ENCODE measurements around the gene CBR3.

CBR3 gene

DNA sequence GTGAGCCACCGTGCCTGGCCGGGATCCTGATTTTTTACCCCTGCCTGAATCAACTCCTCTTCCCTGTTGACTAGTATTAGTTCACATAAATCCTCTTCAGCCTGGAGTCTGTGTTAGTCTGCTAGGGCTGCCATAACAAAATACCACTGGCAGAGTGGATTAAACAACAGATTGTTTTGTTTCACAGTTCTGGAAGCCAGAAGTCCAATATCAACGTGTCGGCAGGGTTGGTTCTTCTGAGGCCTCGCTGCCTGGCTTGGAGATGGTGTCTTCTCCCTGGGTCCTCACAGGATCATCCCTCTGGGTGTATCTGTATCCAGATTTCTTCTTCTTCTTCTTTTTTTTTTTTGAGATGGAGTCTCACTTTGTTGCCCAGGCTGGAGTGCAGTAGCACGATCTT is 39.9 kb downstream of the CBR3 start:
- TF ChIP-seq ZNF555 (tag by site-specific recombination; conservative IDR thresholded peaks at IDR 0.05) = no peak
- TF ChIP-seq ZNF664 (tag by site-specific recombination; IDR thresholded peaks at IDR 0.05) = peak; percentile 80
- TF ChIP-seq ZNF548 (tag by site-specific recombination; IDR thresholded peaks at IDR 0.05) = peak; percentile 50; the same call in 1 of the 2 replicates
- Histone ChIP-seq H3K27ac (ENCODE audit: extremely low read depth, low read depth, low read length) (no peak overlapping the region), H3K36me3 (ENCODE audit: control insufficient read depth in 2 of 2, insufficient read depth in 1 of 2, low read length in 2 of 2) (peaks cover 0 to 2% of the 10 kb centered on the region in 2 experiments; a peak in 1 of 3 replicates), H3K9me3 (ENCODE audit: control insufficient read depth, insufficient read depth, low read depth, low read length) (no peaks in the 10 kb centered on the region), H3K4me1 (ENCODE audit: control insufficient read depth, insufficient read depth, low read length) (no peaks in the 10 kb centered on the region), H3K4me3 (ENCODE audit: low read depth, low read length) (no peak overlapping the region)
- POLR2A ChIA-PET = no interaction called here
- CTCF ChIA-PET = no interaction called here

DNA sequence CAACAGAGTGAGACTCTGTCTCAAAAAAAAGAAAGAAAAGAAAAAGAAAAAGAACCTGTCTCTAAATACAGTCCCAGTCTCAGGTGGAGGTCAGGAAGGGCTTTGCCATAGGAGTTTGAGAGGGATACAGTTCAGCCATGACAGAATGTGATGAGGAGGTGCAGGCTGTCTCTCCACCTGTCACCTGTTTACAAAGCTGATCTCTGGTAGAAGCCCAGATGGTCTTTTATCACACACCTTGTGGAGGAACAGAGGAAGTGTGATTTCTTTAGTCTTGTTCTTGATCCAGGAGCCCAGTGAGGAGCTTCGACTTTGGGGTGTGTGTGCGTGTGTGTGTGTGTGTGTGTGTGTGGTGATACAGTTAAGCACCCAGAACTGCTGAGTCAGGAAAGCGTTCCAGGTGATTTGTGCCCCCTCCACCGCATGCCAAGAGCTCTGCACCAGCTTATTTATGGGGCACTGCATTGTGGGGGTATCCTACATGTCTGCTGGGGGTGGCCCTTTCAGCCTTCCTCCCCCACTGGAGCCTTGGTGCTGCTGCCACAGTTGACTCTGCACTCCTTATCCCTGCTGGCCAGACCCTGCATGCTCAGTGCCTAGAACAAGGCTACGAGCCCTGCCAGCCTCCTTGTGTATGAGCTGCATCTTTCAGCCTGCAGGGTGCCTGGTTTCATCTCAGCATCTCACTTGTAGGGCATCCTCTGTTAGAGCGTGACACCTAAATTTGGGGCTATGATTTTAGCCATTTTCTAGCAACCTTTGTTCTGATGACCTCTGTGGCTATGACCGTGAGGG is 41.1 kb downstream of the CBR3 start:
- H3K36me3 ChIP-seq (ENCODE audit: control insufficient read depth in 2 of 2, insufficient read depth in 1 of 2, low read length in 2 of 2) = no peaks in the 10 kb centered on the region
- H3K9me3 ChIP-seq (ENCODE audit: control insufficient read depth, insufficient read depth, low read depth, low read length) = no peaks in the 10 kb centered on the region
- no peak for TF ChIP-seq ZNF10 (tag by site-specific recombination; IDR thresholded peaks at IDR 0.05)
- TF ChIP-seq, protein P1, sequence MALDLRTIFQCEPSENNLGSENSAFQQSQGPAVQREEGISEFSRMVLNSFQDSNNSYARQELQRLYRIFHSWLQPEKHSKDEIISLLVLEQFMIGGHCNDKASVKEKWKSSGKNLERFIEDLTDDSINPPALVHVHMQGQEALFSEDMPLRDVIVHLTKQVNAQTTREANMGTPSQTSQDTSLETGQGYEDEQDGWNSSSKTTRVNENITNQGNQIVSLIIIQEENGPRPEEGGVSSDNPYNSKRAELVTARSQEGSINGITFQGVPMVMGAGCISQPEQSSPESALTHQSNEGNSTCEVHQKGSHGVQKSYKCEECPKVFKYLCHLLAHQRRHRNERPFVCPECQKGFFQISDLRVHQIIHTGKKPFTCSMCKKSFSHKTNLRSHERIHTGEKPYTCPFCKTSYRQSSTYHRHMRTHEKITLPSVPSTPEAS (tag by site-specific recombination; IDR thresholded peaks at IDR 0.05) = peak; percentile 54
- no peaks in the 10 kb centered on the region for H3K4me1 ChIP-seq (ENCODE audit: control insufficient read depth, insufficient read depth, low read length)
- no peak overlapping the region for H3K4me3 ChIP-seq (ENCODE audit: low read depth, low read length)
- ChIA-PET CTCF (interaction anchor here (0.6 to 1.0 kb wide), 4 partner anchors 15 to 34 kb away, joined by 3 to 6 read pairs (median 4); no protein-coding TSS in a partner anchor), POLR2A (no interaction called here)
- no peak overlapping the region for H3K27ac ChIP-seq (ENCODE audit: extremely low read depth, low read depth, low read length)

DNA sequence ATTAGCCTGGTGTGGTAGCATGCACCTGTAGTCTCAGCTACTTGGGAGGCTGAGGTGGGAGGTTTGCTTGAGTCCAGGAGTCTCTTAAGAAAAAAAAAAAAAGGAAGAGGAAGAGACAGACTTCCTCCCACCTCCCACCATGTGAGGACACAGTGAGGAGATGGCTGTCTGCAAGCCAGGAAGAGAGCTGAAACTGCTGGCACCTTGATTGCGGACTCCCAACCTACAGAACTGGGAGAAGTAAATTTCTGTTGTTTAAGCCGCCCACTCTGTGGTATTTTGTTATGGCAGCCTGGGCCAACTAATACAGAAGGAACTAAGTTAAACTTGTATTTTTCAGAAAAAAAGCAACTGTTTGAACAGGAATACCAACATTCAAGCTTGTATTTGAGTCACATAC is 43.5 kb downstream of the CBR3 start:
- Histone ChIP-seq H3K4me3 (ENCODE audit: low read depth, low read length) (no peak overlapping the region), H3K9me3 (ENCODE audit: control insufficient read depth, insufficient read depth, low read depth, low read length) (no peaks in the 10 kb centered on the region), H3K27ac (ENCODE audit: extremely low read depth, low read depth, low read length) (no peak overlapping the region), H3K36me3 (ENCODE audit: control insufficient read depth in 2 of 2, insufficient read depth in 1 of 2, low read length in 2 of 2) (no peaks in the 10 kb centered on the region), H3K4me1 (ENCODE audit: control insufficient read depth, insufficient read depth, low read length) (no peaks in the 10 kb centered on the region)
- TF ChIP-seq EGR2 (tag by site-specific recombination; IDR thresholded peaks at IDR 0.05; ENCODE audit: low read depth) (peak; percentile 33; the same call in 1 of the 2 replicates), ZNF19 (tag by site-specific recombination; IDR thresholded peaks at IDR 0.05; ENCODE audit: low read depth) (no peak), ZNF16 (tag by site-specific recombination; IDR thresholded peaks at IDR 0.05; ENCODE audit: low read depth) (no peak)
- TF ChIP-seq, protein P2, sequence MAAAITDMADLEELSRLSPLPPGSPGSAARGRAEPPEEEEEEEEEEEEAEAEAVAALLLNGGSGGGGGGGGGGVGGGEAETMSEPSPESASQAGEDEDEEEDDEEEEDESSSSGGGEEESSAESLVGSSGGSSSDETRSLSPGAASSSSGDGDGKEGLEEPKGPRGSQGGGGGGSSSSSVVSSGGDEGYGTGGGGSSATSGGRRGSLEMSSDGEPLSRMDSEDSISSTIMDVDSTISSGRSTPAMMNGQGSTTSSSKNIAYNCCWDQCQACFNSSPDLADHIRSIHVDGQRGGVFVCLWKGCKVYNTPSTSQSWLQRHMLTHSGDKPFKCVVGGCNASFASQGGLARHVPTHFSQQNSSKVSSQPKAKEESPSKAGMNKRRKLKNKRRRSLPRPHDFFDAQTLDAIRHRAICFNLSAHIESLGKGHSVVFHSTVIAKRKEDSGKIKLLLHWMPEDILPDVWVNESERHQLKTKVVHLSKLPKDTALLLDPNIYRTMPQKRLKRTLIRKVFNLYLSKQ (tag by site-specific recombination; IDR thresholded peaks at IDR 0.05; ENCODE audit: borderline replicate concordance) = no peak
- POLR2A ChIA-PET = no interaction called here
- CTCF ChIA-PET = interaction anchor here (0.7 to 1.5 kb wide), 3 partner anchors 17 to 36 kb away, joined by 3 to 6 read pairs (median 4); no protein-coding TSS in a partner anchor

DNA sequence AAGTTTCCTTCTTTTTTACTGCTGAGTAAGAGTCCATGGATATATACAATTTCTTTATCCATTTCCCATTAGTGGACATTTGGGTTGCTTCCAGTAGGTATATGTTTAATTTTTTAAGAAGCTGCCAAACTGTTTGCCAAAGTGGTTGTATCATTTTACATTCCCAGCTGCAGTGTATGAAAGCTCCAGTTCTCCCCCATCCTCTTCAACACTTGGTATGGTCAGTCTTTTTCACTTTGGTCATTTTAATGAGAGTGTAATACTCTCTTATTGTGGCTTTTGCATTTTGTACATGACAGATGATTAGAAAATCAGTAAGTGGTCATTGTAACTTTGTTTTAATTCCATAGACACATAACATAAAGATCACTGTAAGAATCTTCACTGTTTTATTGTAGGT is 44.3 kb downstream of the CBR3 start:
- H3K4me3 ChIP-seq (ENCODE audit: low read depth, low read length) = no peak overlapping the region
- ChIA-PET CTCF (interaction anchor here (0.6 to 1.2 kb wide), 3 partner anchors 37 to 236 kb away, joined by 3 read pairs; no protein-coding TSS in a partner anchor), POLR2A (no interaction called here)
- H3K9me3 ChIP-seq (ENCODE audit: control insufficient read depth, insufficient read depth, low read depth, low read length) = no peaks in the 10 kb centered on the region
- no peaks in the 10 kb centered on the region for H3K4me1 ChIP-seq (ENCODE audit: control insufficient read depth, insufficient read depth, low read length)
- TF ChIP-seq, protein P3, sequence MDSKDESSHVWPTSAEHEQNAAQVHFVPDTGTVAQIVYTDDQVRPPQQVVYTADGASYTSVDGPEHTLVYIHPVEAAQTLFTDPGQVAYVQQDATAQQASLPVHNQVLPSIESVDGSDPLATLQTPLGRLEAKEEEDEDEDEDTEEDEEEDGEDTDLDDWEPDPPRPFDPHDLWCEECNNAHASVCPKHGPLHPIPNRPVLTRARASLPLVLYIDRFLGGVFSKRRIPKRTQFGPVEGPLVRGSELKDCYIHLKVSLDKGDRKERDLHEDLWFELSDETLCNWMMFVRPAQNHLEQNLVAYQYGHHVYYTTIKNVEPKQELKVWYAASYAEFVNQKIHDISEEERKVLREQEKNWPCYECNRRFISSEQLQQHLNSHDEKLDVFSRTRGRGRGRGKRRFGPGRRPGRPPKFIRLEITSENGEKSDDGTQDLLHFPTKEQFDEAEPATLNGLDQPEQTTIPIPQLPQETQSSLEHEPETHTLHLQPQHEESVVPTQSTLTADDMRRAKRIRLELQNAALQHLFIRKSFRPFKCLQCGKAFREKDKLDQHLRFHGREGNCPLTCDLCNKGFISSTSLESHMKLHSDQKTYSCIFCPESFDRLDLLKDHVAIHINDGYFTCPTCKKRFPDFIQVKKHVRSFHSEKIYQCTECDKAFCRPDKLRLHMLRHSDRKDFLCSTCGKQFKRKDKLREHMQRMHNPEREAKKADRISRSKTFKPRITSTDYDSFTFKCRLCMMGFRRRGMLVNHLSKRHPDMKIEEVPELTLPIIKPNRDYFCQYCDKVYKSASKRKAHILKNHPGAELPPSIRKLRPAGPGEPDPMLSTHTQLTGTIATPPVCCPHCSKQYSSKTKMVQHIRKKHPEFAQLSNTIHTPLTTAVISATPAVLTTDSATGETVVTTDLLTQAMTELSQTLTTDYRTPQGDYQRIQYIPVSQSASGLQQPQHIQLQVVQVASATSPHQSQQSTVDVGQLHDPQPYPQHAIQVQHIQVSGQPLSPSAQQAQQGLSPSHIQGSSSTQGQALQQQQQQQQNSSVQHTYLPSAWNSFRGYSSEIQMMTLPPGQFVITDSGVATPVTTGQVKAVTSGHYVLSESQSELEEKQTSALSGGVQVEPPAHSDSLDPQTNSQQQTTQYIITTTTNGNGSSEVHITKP (tag by site-specific recombination; IDR thresholded peaks at IDR 0.05) = peak; percentile 56
- TF ChIP-seq ZNF184 (tag by site-specific recombination; IDR thresholded peaks at IDR 0.05) = peak; percentile 99
- no peak for TF ChIP-seq GLI2 (tag by site-specific recombination; IDR thresholded peaks at IDR 0.05; ENCODE audit: borderline replicate concordance, low read depth)
- no peak for TF ChIP-seq ZSCAN30 (tag by site-specific recombination; IDR thresholded peaks at IDR 0.05)
- no peaks in the 10 kb centered on the region for H3K36me3 ChIP-seq (ENCODE audit: control insufficient read depth in 2 of 2, insufficient read depth in 1 of 2, low read length in 2 of 2)
- H3K27ac ChIP-seq (ENCODE audit: extremely low read depth, low read depth, low read length) = no peak overlapping the region
